Lower lobe of right lung (tissue), 2 donors: ENCODE data around the gene CLASP1. TPM values are rescaled to one million over a fixed set of nuclear protein-coding genes. Genes with fewer than 3 reads are reported as not detected.

Source experiments
- ATAC-seq, 2 donors: fragments of 200-7000 bp; cut with Tn5 transposase; one replicate each; pipeline ENCODE4 v1.9.1; 2020 to 2022; ENCODE audit warnings: mild to moderate bottlenecking in 2 of 2, moderate library complexity in 2 of 2
- DNase-seq: peaks from one replicate; pipeline ENCODE4 v3.0.0-alpha.2; 2020
- H3K27ac ChIP-seq: fragments of 200-600 bp; one replicate; pipeline ENCODE4 v1.8.0; 2022
- H3K27me3 ChIP-seq: fragments of 200-600 bp; one replicate; pipeline ENCODE4 v1.8.0; 2022; ENCODE audit warnings: low read depth
- H3K36me3 ChIP-seq: fragments of 200-600 bp; one replicate; pipeline ENCODE4 v1.8.0; 2022; ENCODE audit warnings: mild to moderate bottlenecking
- H3K4me1 ChIP-seq: fragments of 200-600 bp; one replicate; pipeline ENCODE4 v1.8.0; 2022
- H3K4me3 ChIP-seq: fragments of 200-600 bp; one replicate; pipeline ENCODE4 v1.8.0; 2022; ENCODE audit warnings: mild to moderate bottlenecking
- H3K9me3 ChIP-seq: fragments of 200-600 bp; one replicate; pipeline ENCODE4 v1.8.0; 2022
- intact Hi-C: fragments of 100-400 bp; cut with DNase I; formaldehyde crosslinking; loops from one replicate; pipeline ENCODE4 v1.11.0; 2022
- long read RNA-seq: library from polyadenylated mRNA; unstranded; transcript quantifications from one replicate; pipeline ENCODE4 v2.0.0, GENCODE V29; 2021
- total RNA-seq: library from RNA; stranded (reverse); fragmentation: NEBNext Ultra II Directional; extraction: Animal tissue kit (Norgen Biotek cat#: 25700); gene quantifications from one replicate; pipeline ENCODE4 v1.2.1, GENCODE V29; 2021
- TF ChIP-seq, protein P1 (sequence below): fragments of 200-600 bp; IDR thresholded peaks from one replicate; pipeline ENCODE4 v1.8.0; 2022; ENCODE audit warnings: antibody characterized with exemption, mild to moderate bottlenecking
- donor health status: DM: no; HTN: yes; CAD: no; lungs with severe emphysema.

Gene CLASP1
- 45.8 TPM for total RNA-seq
- long read RNA-seq, partial matches to known transcripts: 12 of 22 reads
- long read RNA-seq, other reads (novel, unspliced or antisense): 10 of 22 reads

DNA sequence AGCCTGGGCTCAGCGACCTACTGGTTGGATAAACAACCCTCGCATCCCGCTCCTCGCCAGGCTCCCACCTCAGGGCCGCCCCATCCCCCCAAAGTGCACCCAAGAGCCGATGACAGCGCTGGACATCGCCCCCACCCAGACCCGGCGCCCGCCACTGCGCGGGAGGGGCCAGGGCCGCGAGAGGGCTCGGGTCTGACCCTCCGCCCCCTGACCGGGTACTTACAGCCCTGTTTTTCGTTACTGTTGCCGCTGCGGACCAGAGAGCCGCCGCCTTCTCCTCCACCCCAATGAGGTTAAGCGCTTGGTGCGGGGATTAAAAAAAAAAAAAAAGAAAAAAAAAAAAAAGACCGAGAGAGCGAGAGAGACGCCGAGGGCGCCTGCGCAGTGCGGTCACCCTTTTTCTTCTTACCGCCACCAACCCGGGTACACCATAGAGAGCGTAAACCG lies at the start of gene CLASP1:
CLASP1 (minus strand) TSS at position 314 of the 447 bp plus-strand sequence. CDS start 43,567 bp downstream, outside the sequence.
- peak within 1 kb of the TSS; percentile 95 for H3K4me3 ChIP-seq
- no peaks in the 10 kb centered on the region for H3K9me3 ChIP-seq
- H3K27me3 ChIP-seq: no peaks in the 10 kb centered on the region
- DNase-seq (no peak), ATAC-seq (peak; percentile 70 to 72)
- peak within 1 kb of the TSS; percentile 92 for H3K27ac ChIP-seq
- H3K4me1 ChIP-seq: peaks cover 46% of the 10 kb centered on the region
- H3K36me3 ChIP-seq: no peaks in the 10 kb centered on the region
- intact Hi-C loops: no loop called here
- TF ChIP-seq, protein P1, sequence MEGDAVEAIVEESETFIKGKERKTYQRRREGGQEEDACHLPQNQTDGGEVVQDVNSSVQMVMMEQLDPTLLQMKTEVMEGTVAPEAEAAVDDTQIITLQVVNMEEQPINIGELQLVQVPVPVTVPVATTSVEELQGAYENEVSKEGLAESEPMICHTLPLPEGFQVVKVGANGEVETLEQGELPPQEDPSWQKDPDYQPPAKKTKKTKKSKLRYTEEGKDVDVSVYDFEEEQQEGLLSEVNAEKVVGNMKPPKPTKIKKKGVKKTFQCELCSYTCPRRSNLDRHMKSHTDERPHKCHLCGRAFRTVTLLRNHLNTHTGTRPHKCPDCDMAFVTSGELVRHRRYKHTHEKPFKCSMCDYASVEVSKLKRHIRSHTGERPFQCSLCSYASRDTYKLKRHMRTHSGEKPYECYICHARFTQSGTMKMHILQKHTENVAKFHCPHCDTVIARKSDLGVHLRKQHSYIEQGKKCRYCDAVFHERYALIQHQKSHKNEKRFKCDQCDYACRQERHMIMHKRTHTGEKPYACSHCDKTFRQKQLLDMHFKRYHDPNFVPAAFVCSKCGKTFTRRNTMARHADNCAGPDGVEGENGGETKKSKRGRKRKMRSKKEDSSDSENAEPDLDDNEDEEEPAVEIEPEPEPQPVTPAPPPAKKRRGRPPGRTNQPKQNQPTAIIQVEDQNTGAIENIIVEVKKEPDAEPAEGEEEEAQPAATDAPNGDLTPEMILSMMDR: no peak

DNA sequence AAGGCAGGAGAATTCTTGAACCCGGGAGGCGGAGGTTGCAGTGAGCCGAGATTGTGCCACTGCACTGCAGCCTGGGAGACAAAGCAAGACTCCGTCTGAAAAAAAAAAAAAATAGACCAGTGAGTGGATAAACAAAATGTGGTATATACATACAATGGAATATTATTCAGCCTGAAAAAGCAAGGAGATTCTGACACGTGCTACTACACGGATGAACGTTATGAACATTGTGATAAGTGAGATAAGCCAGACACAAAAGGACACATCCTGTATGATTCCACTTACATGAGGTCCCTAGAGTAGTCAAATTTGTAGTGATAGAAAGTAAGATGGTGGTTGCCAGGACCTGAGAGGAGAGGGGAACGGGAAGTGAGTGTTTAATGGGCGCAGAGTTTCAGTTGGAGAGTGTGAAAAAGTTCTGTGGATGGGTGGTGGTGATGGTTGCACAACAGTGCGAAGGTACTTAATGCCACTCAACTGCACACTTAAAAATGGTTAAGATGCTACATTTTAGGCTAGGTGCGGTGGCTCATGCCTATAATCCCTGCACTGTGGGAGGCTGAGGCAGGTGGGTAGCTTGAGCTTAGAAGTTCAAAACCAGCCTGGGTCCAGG lies 49.2 kb upstream of the CLASP1 start:
- TF ChIP-seq, protein P1: no peak
- DNase-seq (no peak), ATAC-seq (peak; percentile 58 to 71)
- Histone ChIP-seq H3K4me1 (peaks cover 16% of the 10 kb centered on the region), H3K4me3 (no peak overlapping the region), H3K27me3 (no peaks in the 10 kb centered on the region), H3K9me3 (no peaks in the 10 kb centered on the region), H3K27ac (no peak overlapping the region), H3K36me3 (no peaks in the 10 kb centered on the region)
- intact Hi-C loops: no loop called here

DNA sequence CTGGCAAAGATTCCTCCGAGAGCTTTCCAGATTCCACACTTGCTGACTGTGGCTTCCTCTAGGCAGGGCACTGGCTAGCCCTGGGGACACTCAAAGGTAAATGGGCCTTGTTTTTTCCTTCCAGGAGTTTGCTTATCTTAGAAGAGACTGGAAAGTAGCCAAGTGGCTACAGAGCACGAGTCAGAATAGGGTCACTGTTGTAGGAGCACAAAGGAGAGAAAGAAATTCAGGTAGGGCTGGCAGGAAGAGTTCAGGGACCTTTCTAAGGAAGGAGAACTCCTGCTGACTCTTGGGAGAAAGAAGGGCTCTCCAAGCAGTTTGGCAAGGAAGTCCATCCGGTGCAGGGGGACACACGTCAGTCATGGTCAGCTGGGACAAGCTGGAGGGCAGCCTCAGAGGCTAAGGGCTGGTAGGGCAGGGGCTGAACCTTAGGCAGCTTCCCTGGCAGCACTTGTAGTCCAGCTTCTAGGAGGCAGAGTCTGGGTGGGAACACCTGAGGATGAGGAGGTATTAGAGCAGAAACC lies 47.9 kb upstream of the CLASP1 start:
- ATAC-seq (peak; percentile 55 to 61), DNase-seq (no peak)
- Histone ChIP-seq H3K36me3 (no peaks in the 10 kb centered on the region), H3K4me3 (no peak overlapping the region), H3K27ac (peak overlapping the region; percentile 26), H3K4me1 (peaks cover 16% of the 10 kb centered on the region), H3K9me3 (no peaks in the 10 kb centered on the region), H3K27me3 (no peaks in the 10 kb centered on the region)
- intact Hi-C loops: no loop called here
- TF ChIP-seq, protein P1: no peak

DNA sequence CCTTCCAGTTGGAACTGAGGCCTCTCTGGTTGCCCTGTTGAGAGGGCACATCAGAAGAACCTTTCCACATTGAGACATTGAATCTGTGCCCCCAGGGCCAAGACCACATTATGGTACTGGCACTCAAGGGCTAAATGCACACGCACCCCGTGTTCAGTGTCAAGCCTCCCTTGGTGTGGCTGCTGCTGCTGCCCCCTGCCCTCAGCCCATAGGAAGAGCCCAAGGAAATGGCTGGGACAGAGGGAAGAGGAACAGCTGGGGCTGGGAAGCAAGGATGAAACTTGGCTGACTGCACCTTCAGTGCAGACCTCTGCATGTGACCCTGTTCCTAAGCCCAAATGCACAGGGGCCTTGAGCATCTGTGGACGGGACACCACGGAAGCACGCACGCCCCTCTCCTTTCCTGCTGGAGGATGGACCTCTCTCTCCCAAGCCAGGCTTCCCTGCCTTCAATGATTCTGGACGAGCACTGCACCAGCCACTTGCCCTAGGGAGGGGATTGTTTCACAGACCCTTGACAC lies 47.2 kb upstream of the CLASP1 start:
- no peak overlapping the region for H3K4me3 ChIP-seq
- H3K36me3 ChIP-seq: no peaks in the 10 kb centered on the region
- peaks cover 16% of the 10 kb centered on the region for H3K4me1 ChIP-seq
- no peaks in the 10 kb centered on the region for H3K27me3 ChIP-seq
- TF ChIP-seq, protein P1: no peak
- DNase-seq (no peak), ATAC-seq (no peak)
- intact Hi-C loops: no loop called here
- H3K9me3 ChIP-seq: no peaks in the 10 kb centered on the region
- H3K27ac ChIP-seq: peak overlapping the region; percentile 26

DNA sequence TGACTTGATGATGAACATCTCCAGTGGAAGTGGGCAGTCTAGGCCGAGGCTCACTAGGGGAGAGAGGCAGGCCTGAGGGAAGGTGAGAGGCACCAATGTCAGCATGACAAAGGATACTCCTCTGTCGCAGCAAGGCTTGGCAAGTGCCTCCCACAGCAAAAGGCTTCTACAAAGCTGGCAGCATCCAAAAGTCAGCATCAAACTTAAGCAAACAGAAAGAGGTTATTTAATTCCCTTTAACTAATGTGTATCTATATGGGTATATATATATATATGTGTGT lies 45.8 kb upstream of the CLASP1 start:
- no peaks in the 10 kb centered on the region for H3K9me3 ChIP-seq
- TF ChIP-seq, protein P1: no peak
- H3K4me3 ChIP-seq: no peak overlapping the region
- no peak for ATAC-seq
- H3K36me3 ChIP-seq: no peaks in the 10 kb centered on the region
- H3K27ac ChIP-seq: no peak overlapping the region
- H3K4me1 ChIP-seq: peaks cover 13% of the 10 kb centered on the region
- no peak for DNase-seq
- H3K27me3 ChIP-seq: no peaks in the 10 kb centered on the region
- intact Hi-C loops: no loop called here
